Stimulated activated CD8-positive, alpha-beta memory T cell treated with anti-CD3 and anti-CD28 coated beads, Interleukin-2, amount 100 ng/mL, for 48 hours (primary cell): ENCODE results near the gene GPR42.
"Not testable (repeated sequence)": the region's sequence is repeated elsewhere in the genome, so short reads cannot be mapped to it uniquely, and the experiment has no call there.

ENCODE experiments used
- DNase-seq, 2 donors: peaks; one replicate each; pipeline ENCODE4 v3.0.0-alpha.2; 2020; ENCODE audit warnings: low read depth in 2 of 2

Gene GPR42

GRCh38 chr19:35362261-35363000 is 8.4 kb upstream of the GPR42 start:
- DNase-seq, result no peak

- no peak for DNase-seq
These were observed 7.8 kb upstream of the GPR42 start for GRCh38 chr19:35363001-35363590.

- DNase-seq, result no peak
These were observed 7.0 kb upstream of the GPR42 start for GRCh38 chr19:35363711-35364425.

DNA sequence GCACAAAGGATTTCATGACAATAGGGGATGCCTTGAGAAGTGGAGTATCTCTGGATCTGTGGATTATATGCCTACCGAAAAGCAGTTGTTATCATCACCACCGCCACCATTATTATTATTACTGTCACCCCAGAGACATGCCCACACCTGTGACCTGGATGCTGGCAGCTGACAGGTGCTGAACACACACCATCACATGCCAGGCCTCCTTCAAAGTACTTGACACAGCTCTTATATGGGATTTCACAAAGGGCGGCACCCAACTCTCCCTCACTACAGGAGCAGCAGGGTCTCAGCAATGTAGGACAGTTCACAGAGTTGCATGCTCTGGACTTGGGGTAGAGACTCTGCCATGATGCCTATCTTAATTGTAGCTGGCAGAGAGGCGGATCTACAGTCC is 5.6 kb upstream of the GPR42 start:
- no peak for DNase-seq

- DNase-seq, result no peak
These were observed 2.5 kb upstream of the GPR42 start for GRCh38 chr19:35368378-35368777.

DNA sequence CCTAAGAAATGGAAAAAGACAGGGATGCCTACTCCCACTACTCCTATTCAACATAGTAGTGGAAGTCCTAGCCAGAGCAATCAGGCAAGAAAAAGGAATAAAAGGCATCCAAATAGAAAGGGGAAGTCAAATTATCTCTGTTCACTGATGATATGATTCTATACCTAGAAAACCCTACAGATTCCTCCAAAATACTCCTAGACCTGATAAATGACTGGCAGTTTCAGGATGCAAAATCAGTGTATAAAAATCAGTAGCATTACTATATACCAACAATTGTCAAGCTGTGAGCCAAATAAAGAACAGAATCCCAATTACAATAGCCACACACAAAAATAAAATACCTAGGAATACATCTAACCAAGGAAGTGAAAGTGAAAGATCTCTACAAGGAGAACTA is 1.3 kb upstream of the GPR42 start:
- DNase-seq, result no peak

- no peak for DNase-seq
These were observed 2.6 kb downstream of the GPR42 start for GRCh38 chr19:35373492-35373891.

DNA sequence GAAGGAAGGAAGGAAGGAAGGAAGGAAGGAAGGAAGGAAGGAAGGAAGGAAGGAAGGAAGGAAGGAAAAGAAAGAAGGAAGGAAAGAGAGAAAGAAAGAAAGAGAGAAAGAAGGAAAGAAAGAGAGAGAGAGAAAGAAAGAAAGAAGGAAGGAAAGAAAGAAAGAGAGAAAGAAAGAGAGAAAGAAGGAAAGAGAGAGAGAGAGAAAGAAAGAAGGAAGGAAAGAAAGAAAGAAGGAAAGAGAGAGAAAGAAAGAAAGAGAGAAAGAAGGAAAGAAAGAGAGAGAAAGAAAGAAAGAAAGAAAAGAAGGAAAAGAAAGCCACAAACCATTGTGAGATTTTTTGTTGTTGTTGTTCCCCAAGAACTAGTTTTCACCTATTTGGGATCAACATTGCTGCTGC is 3.2 kb downstream of the GPR42 start:
- not testable (repeated sequence) for DNase-seq

DNA sequence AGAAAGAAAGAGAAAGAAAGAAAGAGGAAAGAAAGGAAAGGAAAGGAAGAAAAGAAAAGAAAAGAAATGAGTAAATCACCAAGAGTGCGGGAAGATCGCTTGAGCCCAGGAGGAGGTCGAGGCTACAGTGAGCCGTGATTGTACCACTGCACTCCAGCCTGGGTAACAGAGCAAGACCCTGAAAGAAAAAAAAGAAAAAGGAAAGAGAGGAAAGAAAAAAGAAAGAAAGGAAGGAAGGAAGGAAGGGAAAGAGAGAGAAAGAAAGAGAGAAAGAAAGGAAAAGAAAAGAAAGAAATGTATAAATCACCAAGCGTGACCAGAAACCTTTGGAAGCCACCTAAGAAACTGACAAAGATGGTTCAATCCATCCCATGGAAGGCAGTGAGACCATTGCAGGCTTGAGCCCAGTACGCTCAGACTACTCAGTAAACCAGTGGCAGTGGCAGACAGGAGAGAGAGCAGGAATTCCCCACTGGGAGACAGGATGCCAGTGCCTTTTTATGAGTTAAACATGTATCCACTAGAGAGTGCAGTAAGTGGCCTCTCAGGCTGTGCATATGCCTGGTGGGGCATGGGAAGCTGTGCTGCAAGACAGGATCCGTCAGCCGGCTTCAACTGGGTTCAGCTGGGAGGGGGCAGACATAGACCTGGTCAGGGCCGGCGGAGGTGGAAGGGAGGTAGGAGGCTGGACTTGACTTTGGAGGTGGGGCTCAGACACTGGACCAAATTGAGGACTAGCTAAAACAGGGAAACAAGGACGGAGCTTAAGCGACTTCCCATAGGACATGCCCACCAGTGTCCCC is 4.8 kb downstream of the GPR42 start:
- DNase-seq, result no peak

DNA sequence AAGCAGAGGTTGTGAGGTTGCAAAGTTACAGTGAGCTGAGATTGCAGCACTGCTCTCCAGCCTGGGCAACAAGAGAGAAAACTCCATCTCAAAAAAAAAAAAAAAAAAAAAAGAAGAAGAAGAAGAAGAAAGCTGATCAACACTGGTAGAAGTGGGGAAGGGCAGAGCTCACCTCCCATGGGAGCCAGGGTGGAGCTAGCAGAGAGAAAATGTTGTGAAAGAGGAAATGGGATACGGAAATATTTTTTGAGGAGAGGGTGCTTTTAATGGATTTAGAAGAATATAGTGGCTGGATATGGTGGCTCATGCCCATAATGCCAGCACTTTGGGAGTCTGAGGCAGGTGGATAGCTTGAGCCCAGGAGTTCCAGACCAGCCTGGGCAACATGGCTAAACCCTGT is 6.8 kb downstream of the GPR42 start:
- DNase-seq, result no peak

- DNase-seq, result no peak
These were observed 7.5 kb downstream of the GPR42 start for GRCh38 chr19:35378356-35378755.

- not testable (repeated sequence) for DNase-seq
These were observed 8.7 kb downstream of the GPR42 start for GRCh38 chr19:35379545-35379944.

- DNase-seq, result no peak
These were observed 9.1 kb downstream of the GPR42 start for GRCh38 chr19:35379992-35380391.

GRCh38 chr19:35380450-35381124 is 9.7 kb downstream of the GPR42 start:
- DNase-seq, result no peak

DNA sequence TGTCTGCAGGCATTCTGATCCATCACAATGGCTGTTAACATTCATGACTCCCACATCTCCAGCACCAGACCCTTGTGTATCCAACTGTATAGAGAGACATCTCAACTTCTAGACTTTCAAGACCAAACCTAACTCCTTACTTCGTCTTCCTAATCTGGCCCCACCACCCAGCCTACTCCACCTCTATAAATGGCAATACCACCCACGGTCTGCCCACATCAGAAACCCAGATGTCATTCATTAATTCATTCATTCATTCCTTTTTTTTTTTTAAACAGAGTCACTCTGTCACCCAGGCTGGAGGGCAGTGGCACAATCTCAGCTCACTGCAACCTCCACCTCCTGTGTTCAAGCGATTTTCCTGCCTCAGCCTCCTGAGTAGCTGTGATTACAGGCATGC is 10.4 kb downstream of the GPR42 start:
- DNase-seq, result no peak

DNA sequence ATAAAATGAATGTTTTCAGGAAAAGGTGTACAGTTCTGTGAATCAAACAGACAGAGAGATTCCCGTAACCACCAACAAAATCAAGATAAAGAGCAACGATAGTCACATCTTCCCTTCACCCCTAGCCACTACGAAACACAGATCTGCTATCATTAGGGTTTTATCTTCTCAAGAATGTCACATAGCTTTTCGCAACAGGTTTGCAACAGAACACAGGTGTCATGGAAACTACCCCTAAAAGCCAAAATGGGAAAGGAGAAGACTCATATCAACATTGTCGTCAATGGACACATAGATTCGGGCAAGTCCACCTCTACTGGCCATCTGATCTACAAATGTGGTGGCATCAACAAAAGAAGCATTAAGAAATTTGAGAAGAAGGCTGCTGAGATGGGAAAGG is 11.1 kb downstream of the GPR42 start:
- DNase-seq, result no peak

GRCh38 chr19:35383536-35383935 is 12.7 kb downstream of the GPR42 start:
- no peak for DNase-seq

GRCh38 chr19:35388277-35389054 is 17.6 kb downstream of the GPR42 start:
- DNase-seq, result no peak

DNA sequence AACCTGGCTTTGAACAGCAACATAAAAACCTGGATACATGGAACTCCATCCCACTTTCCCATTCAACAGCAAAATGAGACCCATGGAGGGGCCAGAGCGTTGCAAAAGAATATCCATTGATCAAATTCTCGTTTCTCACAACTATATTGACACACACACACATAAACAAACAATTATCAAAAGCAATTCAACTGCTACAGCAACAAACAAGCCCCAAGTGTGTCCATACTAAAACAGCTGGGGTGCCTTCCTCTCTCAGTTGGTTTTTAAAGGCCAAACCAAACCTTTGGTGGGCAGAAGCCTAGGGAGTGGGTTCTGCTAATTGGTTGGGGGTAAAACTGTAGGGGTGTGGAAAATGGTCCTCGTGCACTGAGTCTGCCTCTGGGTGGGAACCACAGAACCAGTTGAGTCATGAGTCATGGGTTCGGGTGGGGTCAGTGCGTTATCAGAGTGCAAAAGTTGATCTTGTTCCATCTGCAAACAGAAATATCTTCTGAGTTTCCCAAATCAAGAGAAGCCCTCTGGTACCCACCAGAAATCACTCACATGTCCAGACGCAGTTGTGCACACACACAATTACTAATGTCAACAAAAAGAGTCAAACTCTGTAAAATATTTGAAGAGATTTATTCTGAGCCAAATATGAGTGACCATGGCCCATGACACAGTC is 18.5 kb downstream of the GPR42 start:
- no peak for DNase-seq
